HG03103 (cell line): Measurements from ENCODE around the gene ARHGEF4.

ENCODE experiments used
- ATAC-seq: cut with Tn5 transposase; IDR thresholded peaks from one replicate; pipeline ENCODE4 v1.9.1; 2021; ENCODE audit warnings: low read depth; ENCODE audit not compliant: unreplicated experiment

ARHGEF4 gene

GRCh38 chr2:131044757-131045150, 208.0 kb downstream of the ARHGEF4 start:
- ATAC-seq = no peak

- ATAC-seq = no peak
These were observed 208.7 kb downstream of the ARHGEF4 start for GRCh38 chr2:131045286-131046027.

GRCh38 chr2:131046028-131046917, 209.6 kb downstream of the ARHGEF4 start:
- ATAC-seq = no peak

- ATAC-seq = no peak
These were observed 210.4 kb downstream of the ARHGEF4 start for GRCh38 chr2:131046918-131047652.

DNA sequence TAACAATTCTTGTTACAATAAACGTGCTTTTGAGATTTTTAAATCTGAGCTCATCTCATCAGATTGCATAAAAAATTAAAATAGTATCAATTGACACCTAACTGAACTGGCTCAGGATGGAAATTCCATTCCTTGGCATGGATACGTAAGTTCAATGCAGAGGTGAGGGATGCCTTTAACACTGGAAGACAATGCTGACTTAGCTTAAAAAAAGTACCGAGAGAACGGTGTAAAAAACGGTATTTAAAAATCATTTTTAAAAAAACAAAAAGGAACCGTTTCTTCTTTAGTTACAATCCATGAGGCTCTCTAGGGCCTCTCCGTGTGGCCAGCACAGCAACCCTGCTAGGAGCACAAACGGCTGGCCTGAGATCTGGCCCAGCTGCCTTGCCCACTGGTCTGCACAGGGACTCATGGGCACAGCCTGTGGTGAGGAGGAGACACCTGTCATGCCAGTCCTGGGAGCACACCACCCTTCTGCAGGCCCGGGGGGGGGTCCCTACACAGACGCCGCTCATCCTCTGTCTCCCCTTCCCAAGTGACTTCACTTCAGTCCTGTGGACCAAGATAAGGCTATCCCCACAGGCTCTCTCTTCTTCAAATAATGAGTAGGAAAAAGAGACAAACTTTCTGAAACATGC, 211.3 kb downstream of the ARHGEF4 start:
- ATAC-seq = no peak

DNA sequence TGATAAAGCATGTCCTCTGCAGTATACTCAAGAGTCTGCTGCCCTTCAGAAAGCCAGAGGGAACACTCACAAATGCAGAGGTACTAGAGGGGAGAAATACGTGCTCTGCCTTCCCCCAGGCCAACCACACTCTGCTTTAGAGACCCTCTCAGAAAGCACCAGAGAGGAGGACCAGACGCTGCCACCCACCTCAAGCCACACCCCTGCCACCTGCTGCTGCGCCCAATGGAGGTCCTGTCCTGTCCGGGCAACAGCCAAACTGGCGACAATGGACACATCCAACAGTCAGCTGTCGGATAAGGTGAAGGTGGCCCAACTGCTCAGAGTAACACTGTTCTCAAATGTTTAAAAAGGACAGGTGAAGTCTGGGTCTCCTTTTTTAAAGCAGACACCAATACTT, 211.9 kb downstream of the ARHGEF4 start:
- no peak for ATAC-seq

DNA sequence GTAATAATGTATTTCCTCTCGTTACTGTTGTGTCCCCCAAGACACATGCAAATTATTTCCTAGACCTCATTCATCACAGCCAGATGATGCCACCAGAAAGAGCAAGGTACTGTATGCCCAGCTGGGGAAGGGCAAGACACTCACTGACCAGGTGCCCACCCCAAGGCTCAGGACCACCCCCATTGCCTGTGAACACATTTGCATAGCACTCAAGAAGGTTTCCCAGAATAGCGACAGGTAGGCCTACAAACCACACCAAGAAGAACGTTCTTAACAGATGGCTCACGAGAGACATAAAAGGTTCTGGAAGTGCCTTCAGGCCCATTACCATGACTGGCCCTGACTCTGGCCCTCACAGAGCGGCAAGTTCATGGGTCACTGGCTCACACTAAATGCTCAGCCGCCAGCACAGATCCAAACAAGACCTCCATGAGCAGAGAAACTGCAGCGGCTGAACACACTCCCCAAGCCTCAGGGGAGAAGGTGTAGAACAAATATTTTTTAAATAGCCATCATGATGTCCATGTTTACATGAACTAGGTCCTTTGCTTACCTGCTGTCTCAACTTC, 212.5 kb downstream of the ARHGEF4 start:
- no peak for ATAC-seq

DNA sequence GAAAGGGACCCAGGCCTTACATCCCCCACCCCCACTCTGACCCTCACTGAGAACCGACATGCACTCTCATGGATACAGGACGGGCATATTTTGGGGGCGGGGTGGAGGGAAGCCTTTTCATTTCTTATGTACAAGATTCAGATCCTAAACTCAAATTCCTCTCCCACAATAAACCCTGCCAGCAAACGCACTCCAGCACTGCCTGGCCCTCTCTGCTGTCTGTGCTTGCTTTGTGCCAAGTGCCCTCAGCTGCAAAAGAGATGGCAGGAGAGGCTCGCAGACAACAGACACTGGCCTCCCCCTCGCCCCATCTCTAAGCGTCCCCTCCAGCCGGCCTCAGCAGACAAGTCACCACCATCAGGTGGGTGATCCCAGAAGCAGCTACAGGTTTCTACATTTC, 214.2 kb downstream of the ARHGEF4 start:
- no peak for ATAC-seq

GRCh38 chr2:131052741-131053263, 216.1 kb downstream of the ARHGEF4 start:
- no peak for ATAC-seq

DNA sequence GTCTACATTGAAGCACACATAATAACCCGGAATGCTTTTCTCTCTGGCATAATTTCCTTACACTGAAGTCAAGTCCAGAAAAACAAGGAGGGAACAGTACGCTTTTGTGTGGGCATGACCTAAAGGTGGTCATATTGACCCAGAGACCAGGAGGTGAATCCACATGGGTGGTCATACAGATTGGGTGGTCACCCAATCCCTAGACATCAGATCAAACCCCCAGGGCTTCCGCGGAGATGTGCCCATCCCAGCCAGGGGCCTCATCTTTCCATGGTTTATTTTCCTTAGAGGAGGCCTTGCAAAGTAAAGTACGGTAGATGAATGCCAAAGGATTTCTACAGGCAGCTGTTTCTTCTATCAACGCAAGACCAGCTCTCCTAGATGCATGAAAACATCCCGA, 217.8 kb downstream of the ARHGEF4 start:
- no peak for ATAC-seq

DNA sequence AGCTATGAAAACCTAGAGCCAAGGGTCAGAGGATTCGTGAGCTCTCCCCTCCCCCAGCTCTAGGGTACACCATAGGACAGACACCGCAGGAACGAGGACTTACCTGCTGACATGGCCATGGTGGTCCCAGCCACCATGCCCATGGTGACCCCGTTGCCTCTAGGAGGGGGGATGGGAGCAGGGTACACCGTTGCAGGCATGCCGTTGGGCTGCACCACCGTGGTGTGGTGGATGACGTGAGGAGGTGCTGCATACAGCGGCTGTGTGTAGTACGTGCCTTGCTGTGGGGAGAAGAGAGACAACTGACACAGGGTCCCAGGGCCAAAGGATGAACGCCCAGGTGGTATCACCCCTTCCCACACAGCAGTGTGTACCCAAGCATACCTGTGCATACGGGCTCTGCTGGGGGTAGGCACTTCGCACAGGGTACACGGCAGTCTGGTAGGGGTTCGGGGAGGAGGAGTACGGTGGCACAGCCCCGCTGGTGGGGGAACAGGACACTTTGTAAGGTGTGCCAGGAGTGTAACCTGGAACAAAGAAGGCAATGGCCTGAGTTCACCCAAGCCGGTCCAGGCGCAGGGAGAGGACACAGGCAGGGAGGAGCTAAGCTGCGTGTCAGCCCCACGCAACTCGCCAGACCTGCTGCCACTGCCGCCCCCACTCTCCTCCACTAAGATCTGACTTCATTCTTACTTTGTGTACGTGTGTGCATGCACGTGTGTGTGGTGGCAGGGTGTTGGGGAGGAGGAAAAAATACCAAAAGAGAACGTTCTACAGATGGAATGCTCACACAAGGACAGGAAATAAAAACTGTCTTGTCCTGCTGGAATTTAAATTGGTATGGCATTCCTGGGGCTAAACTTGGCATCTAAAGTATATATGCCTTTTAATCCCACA, 218.7 kb downstream of the ARHGEF4 start:
- no peak for ATAC-seq

DNA sequence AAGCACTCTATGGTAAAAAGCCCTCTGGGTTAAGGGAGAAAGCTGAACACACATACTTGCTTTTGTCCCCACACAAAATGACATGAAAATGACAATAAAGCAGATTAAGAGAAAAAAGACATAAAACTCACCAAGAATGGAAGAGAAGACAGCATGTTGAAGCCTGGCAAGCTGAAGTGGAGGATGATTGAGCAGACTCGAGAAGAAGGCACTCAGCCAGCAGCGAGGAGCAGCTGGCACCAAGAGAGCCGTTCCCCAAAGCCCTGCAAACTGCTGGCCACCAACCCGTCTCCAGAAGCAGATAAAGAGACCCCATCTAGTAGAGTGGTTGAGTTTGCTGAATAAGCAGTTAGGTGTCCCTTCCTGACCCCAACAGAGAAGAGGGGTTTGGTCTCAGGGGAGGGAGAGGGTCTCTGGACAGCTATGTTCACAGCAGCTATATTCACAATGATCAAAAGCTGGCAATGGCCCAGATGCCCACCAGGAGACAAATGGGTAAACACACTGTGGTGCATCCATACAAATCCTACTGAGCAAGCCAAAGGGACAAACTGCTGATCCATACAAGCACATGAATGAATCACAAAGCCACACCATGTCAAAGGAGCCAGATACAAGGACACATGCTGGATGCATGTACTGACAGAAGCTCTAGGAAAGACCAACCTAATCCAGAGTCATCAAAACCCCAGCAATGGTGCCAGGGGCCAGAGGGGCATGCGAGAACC, 219.7 kb downstream of the ARHGEF4 start:
- no peak for ATAC-seq

- ATAC-seq = no peak
These were observed 220.2 kb downstream of the ARHGEF4 start for GRCh38 chr2:131056932-131057287.

- ATAC-seq = no peak
These were observed 221.6 kb downstream of the ARHGEF4 start for GRCh38 chr2:131058214-131058843.

- ATAC-seq = no peak
These were observed 222.2 kb downstream of the ARHGEF4 start for GRCh38 chr2:131058920-131059319.

DNA sequence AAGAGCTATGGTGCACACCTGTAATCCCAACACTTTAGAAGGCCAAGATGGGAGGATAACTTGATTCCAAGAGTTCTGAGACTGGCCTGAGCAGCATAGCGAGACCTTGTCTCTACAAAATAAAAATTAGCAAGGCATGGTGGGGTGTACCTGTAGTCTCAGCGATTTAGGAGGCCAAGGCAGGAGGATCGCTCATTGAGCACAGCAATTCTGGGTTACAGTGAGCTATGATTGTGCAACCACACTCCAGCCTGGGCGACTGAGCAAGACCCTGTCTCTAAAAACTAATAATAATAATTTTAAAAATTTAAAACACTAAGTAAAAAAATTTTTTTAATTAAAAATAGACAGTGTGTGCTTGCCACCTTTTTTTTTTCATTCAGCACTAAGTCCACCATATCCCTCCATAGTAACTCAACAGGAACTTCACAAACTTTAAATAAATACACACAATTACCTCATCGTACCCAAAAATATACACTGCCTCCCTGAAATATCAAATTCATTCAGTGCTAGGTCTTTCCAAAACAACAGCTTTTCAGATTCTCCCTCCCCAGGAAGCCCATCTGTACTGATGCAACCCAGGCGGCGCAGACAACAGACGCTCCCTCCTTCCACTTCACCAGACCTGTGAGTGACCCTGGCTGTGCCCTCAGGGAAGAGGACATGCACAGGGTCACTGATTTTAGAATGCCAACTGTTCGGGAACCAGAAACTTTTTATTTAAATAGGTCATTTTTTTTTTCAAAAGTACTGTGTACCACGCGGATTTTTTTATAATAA, 227.0 kb downstream of the ARHGEF4 start:
- ATAC-seq = no peak
